ENCODE results near the gene HLA-F.

HLA-F gene

GRCh38 chr6:29723262-29723665 is at the start of gene HLA-F:
HLA-F (plus strand) TSS chr6:29723434; CDS start chr6:29723464, 30 bp downstream.
- no peak for DNase-seq (ENCODE audit: extremely low read depth, low read depth)
- TF ChIP-seq CTCF (IDR thresholded peaks at IDR 0.05; ENCODE audit: low read depth, low read length, missing control alignments): no peak
- H3K4me3 ChIP-seq (replicated peaks; ENCODE audit: low read depth, low read length): peak within 1 kb of the TSS; percentile 38

- TF ChIP-seq CTCF (IDR thresholded peaks at IDR 0.05; ENCODE audit: low read depth, low read length, missing control alignments): no peak
- no peak for DNase-seq (ENCODE audit: extremely low read depth, low read depth)
- no peak overlapping the region for H3K4me3 ChIP-seq (replicated peaks; ENCODE audit: low read depth, low read length)
Measured at GRCh38 chr6:29674008-29674407, 49.2 kb upstream of the HLA-F start.

- H3K4me3 ChIP-seq (replicated peaks; ENCODE audit: low read depth, low read length): no peak overlapping the region
- TF ChIP-seq CTCF (IDR thresholded peaks at IDR 0.05; ENCODE audit: low read depth, low read length, missing control alignments): no peak
- DNase-seq (ENCODE audit: extremely low read depth, low read depth): no peak
Measured at GRCh38 chr6:29675561-29675960, 47.7 kb upstream of the HLA-F start.

- H3K4me3 ChIP-seq (replicated peaks; ENCODE audit: low read depth, low read length): no peak overlapping the region
- no peak for TF ChIP-seq CTCF (IDR thresholded peaks at IDR 0.05; ENCODE audit: low read depth, low read length, missing control alignments)
- DNase-seq (ENCODE audit: extremely low read depth, low read depth): no peak
Measured at GRCh38 chr6:29676981-29677601, 46.1 kb upstream of the HLA-F start.

GRCh38 chr6:29678114-29678513 is 45.1 kb upstream of the HLA-F start:
- no peak overlapping the region for H3K4me3 ChIP-seq (replicated peaks; ENCODE audit: low read depth, low read length)
- no peak for DNase-seq (ENCODE audit: extremely low read depth, low read depth)
- TF ChIP-seq CTCF (IDR thresholded peaks at IDR 0.05; ENCODE audit: low read depth, low read length, missing control alignments): no peak

- DNase-seq (ENCODE audit: extremely low read depth, low read depth): no peak
- TF ChIP-seq CTCF (IDR thresholded peaks at IDR 0.05; ENCODE audit: low read depth, low read length, missing control alignments): no peak
- no peak overlapping the region for H3K4me3 ChIP-seq (replicated peaks; ENCODE audit: low read depth, low read length)
Measured at GRCh38 chr6:29679962-29680361, 43.3 kb upstream of the HLA-F start.

- DNase-seq (ENCODE audit: extremely low read depth, low read depth): no peak
- H3K4me3 ChIP-seq (replicated peaks; ENCODE audit: low read depth, low read length): no peak overlapping the region
- no peak for TF ChIP-seq CTCF (IDR thresholded peaks at IDR 0.05; ENCODE audit: low read depth, low read length, missing control alignments)
Measured at GRCh38 chr6:29680416-29680815, 42.8 kb upstream of the HLA-F start.

All from HFF-Myc (cell line).